HG03457 (cell line): ENCODE measurements around the gene TLX2.
"Not testable (repeated sequence)": the region's sequence is repeated elsewhere in the genome, so short reads cannot be mapped to it uniquely, and the experiment has no call there.

ENCODE experiments used
- ATAC-seq: cut with Tn5 transposase; IDR thresholded peaks from one replicate; pipeline ENCODE4 v1.9.1; 2021; ENCODE audit warnings: moderate number of reproducible peaks; ENCODE audit not compliant: unreplicated experiment

TLX2 gene

GRCh38 chr2:74553892-74554819 is 39.9 kb downstream of the TLX2 start, which contains the start of the genes DOK1 and LOXL3:
Gene DOK1, plus strand, starts transcription at chr2:74554720. Its CDS starts 35 bp downstream, at chr2:74554755.
Gene LOXL3, minus strand, starts transcription at chr2:74553942. Its CDS starts 1,308 bp downstream, at chr2:74552634.
- peak; percentile 36 for ATAC-seq

GRCh38 chr2:74554820-74555531 is 40.7 kb downstream of the TLX2 start:
- peak; percentile 39 for ATAC-seq

GRCh38 chr2:74555610-74556103 is 41.4 kb downstream of the TLX2 start:
- no peak for ATAC-seq

GRCh38 chr2:74556159-74556558 is 41.9 kb downstream of the TLX2 start:
- no peak for ATAC-seq

- ATAC-seq: no peak
Measured at GRCh38 chr2:74556831-74557370, 42.7 kb downstream of the TLX2 start.

GRCh38 chr2:74558284-74559230 is 44.3 kb downstream of the TLX2 start:
- ATAC-seq: no peak

- no peak for ATAC-seq
Measured at GRCh38 chr2:74559912-74560311, 45.7 kb downstream of the TLX2 start.

- ATAC-seq: no peak
Measured at GRCh38 chr2:74560591-74560990, 46.3 kb downstream of the TLX2 start.

GRCh38 chr2:74561022-74561421 is 46.8 kb downstream of the TLX2 start:
- not testable (repeated sequence) for ATAC-seq

- ATAC-seq: no peak
Measured at GRCh38 chr2:74562126-74562775, 48.0 kb downstream of the TLX2 start.

GRCh38 chr2:74564222-74564621 is 50.0 kb downstream of the TLX2 start:
- no peak for ATAC-seq

GRCh38 chr2:74566076-74566753 is 52.0 kb downstream of the TLX2 start:
- ATAC-seq: no peak

GRCh38 chr2:74566754-74567085 is 52.5 kb downstream of the TLX2 start:
- no peak for ATAC-seq
